Measurements from ENCODE around the gene NSUN5.
"Not testable (repeated sequence)": the region's sequence is repeated elsewhere in the genome, so short reads cannot be mapped to it uniquely, and the experiment has no call there.

The NSUN5 gene

GRCh38 chr7:73324081-73324845 is 15.6 kb upstream of the NSUN5 start:
- DNase-seq = peak; percentile 75

DNA sequence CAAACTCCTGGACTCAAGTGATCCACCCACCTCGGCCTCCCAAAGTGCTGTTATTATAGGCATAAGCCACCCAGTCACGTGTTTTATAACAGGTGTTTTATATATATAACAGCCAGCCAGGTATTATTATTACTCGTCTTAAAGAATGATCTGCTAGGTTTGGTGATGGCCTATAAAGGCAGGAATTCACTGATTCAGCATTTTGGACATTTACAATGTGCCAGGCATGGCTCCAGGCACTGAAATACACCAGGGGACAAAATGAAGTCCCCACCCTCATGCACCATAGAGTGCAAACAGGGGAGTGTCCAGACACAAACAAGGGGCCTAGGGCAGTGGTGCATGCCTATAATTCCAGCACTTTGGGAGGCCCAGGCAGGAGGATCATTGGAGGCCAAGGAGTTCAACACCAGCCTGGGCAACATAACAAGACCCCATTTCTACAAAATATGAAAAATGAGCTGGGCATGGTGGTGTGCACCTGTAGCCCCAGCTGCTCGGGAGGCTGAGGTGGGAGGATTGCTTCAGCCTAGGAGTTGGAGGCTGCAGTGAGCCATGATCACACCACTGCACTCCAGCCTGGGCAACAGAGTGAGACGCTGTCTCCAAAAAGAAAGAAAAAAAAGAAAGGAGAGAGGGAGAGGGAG is 14.9 kb upstream of the NSUN5 start:
- not testable (repeated sequence) for DNase-seq

DNA sequence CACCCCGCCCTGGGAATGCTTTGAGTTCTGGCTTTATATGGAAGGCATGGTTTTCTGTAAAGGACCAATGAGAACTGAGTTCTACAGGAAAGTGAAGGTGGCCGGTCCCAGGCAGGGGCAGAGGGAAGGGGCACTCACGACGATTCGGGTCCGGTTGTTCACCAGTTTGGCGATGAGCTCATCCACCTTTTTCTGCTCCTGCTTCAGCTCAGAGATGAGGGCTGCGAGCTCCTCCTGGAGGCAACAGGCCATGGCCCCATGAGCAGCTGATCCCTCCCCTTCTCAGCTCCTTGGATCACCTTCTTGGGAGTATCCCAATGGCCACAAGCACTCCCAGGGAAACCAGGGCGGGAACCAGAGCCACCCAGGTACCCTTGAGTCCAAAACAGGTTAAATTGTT is 11.4 kb upstream of the NSUN5 start:
- DNase-seq = not testable (repeated sequence)

DNA sequence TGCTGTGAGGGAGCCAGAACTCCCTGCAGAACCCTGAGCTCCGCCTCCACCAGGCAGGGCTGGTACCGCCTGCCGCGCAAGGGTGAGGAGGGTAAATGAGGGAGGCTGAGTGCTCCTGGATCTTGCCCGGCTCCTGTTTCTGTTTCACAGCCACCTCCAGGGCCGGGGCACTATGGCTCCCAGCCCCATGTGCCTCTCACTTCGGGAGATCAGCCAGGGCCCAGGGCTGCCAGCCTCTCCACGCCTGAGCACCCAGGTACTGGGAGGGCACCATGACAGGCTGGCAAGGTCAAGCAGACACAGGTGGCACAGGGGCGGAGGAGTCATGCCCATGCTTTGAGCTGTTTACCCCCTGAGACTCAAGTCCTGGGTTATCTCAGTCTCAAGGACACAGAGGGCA is 10.9 kb upstream of the NSUN5 start:
- not testable (repeated sequence) for DNase-seq

- not testable (repeated sequence) for DNase-seq
Observed at GRCh38 chr7:73318656-73319204, 10.1 kb upstream of the NSUN5 start.

DNA sequence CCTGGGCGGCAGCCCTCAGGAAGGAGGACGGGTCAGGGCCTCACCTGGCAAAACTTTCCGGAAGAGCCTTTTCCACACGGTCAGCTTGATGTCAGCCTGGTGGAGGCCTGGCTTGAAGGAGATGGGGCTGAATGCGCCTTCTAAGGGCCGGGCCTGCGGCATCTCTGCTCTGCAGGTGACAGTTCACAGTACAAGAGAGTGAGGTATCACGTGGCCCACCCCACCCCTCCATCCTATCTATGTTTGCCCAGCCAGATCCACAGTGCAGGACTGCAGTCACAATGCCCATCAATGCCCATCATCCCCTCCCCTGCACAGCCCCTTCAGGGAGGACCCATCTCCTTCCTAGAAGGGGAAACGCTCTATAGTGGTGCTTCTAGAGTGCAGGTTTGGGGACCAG is 7.9 kb upstream of the NSUN5 start:
- DNase-seq = no peak

- DNase-seq = no peak
Observed at GRCh38 chr7:73314271-73314670, 5.6 kb upstream of the NSUN5 start.

- DNase-seq = no peak
Observed at GRCh38 chr7:73313521-73313906, 4.9 kb upstream of the NSUN5 start.

DNA sequence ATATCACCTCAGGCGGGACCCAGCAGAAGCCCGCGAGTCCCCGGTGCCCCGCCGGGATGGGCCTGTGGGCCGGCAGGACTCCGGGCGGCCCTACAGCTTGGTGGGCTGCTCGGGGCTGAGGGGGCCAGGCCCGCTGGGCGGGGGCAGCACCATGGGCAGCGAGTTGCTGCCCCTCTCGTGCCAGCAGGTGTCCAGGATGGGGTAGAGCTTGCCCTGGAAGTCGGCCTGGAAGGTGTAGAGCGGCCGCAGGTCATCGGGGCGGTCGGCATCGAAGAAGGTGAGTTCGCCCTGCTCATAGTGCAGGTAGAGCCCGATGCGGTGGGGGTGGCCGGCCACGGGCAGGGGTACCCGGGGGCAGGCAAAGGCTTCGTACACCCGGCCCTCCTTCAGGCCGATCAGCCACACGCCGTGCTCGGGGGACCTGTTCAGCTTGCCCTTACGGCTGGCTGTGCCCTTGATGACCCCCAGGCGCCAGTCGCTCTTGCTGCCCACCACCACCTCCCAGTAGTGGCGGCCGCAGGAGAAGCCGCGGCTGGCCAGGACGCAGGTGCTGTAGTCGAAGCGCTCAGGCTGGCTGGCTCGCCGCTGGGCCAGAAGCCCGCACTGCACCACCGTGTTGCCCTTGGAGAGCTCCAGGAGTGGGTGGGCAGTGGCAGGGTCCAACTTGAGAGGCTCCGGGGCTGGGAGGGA is 4.3 kb upstream of the NSUN5 start:
- DNase-seq = no peak

- DNase-seq = not testable (repeated sequence)
Observed at GRCh38 chr7:73311421-73311820, 2.8 kb upstream of the NSUN5 start.

- peak; percentile 20 for DNase-seq
Observed at GRCh38 chr7:73308074-73308664, 457 bp downstream of the NSUN5 start.

GRCh38 chr7:73307436-73307835 is 1.2 kb downstream of the NSUN5 start:
- no peak for DNase-seq

DNA sequence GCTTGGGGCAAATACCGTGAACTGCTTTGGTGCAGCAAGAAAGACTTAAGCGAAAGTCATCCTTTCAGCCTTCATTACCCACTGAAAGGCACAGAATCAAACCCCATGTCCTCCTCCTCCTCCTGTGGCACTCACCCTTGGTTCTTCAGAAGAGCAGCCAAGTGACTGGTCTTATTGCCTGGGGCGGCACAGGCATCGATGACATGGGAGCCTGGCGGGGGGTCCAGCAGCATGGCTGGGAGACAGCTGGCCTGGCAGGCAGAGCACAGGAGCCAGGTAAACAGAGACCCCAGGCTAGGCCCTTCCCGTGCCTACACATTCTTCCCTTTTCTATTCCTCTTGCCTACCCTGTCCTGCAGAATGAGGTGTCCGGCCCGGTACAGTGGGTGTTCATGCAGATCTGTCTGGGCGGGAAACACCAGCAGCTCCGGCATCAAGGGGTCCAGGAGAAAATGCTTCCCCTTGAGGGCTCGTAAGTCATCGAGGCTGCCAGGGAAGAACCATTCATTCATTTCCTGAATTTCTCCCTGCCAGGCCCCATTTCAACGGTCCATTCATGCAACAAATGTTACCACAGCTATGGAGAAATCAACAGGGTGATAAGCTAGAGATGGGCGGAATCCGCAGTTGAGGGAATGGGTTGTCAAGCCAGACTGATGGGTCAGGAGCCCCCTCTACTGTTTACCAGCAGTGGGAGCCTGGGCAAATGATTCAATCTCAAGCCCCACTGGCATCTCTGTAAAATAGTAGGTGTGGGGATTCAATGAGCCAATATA is 3.8 kb downstream of the NSUN5 start:
- not testable (repeated sequence) for DNase-seq

DNA sequence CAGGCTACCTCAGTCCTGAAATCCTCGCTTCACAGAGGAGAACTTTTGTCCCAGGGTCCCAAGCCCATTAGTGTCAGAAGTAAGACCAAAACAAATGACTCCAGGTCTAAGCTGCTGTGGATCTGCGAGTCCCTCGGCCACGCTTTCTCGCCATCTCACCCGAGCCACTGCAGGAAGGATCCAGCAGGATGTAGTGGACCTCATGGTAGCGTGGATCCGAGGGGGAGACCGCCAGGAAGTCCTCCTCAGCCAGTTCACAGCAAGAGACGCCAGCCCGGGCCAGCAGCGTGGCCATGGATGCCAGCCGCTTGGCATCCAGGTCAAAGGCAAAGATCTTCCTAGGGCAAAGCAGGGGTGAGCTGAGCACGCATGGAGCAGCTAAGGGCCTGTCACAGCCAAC is 4.6 kb downstream of the NSUN5 start:
- no peak for DNase-seq

DNA sequence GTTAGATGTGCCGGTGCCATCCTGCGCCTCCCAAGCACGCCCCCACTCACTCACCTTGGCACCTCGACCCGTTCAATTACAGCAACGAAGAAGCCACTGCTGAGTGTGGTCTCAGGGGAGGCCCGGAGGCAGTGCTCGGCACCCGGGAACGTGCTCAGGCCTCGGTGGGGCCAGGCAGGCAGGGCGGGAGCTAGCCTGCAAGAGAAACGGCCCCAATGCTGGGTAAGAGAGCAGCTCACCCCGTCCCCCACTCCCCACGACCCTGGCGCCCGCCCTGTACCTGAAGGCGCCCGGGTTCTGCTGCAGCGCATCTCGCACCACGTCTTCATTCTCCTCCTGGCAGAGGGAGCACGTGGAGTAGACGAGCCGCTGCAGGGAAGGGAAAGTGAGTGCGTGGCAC is 5.1 kb downstream of the NSUN5 start:
- DNase-seq = no peak

GRCh38 chr7:73302846-73303245 is 5.8 kb downstream of the NSUN5 start:
- not testable (repeated sequence) for DNase-seq

DNA sequence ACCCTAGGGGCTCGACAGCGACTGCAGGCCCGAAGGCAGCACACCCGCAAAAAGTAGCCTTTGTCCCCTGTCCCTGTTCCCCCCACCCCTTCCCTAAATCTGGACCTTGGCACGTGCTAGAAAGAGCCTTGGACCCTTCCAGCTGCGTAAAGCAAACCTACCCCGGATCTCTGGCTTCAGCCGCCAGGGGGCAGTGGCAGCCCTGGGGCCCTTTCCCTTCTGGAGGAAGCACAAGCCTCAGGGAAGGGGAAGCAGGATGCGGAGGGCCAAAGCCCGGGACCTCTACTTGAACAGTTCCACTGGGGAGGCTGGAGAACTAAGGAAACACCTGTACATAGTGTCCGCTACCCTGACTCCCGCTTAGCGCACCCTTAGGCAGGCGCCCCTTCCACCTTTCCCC is 7.5 kb downstream of the NSUN5 start:
- DNase-seq = not testable (repeated sequence)

DNA sequence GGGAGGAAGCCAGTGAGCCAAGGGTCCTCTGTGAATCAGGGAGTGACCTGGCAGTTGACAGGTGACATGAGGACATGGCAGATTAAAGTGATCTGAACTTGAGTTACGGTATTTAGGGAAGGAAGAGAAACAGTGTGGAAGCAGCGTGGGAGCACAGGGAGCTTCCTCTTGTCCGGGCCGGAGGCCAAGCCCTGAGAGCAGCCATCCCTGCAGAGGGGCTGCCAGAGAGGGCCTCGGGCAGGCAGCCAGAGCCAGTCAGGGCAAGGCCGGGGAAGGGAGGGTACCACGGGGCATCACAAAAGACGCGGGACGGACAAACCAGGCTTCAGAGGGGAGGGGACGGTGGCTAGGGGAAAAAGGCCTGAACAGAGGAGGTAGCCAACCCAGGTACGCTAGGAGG is 8.8 kb downstream of the NSUN5 start:
- DNase-seq = not testable (repeated sequence)

GRCh38 chr7:73297706-73298105 is 10.9 kb downstream of the NSUN5 start:
- not testable (repeated sequence) for DNase-seq

GRCh38 chr7:73297235-73297634 is 11.4 kb downstream of the NSUN5 start:
- not testable (repeated sequence) for DNase-seq

DNA sequence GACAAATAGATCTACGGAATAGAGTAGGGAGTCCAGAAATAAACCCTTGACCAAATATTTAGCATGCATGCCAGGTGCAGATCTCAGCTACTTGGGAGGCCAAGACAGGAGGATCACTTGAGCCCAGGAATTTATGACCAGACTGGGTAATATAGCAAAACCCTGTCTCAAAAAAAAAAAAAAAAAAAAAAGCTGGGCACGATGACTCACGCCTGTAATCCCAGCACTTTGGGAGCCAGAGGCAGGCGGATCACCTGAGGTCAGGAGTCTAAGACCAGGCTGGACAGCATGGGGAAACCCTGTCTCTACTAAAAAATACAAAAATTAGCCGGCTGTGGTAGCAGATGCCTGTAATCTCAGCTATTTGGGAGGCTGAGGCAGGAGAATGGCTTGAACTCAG is 31.4 kb downstream of the NSUN5 start:
- not testable (repeated sequence) for DNase-seq

DNA sequence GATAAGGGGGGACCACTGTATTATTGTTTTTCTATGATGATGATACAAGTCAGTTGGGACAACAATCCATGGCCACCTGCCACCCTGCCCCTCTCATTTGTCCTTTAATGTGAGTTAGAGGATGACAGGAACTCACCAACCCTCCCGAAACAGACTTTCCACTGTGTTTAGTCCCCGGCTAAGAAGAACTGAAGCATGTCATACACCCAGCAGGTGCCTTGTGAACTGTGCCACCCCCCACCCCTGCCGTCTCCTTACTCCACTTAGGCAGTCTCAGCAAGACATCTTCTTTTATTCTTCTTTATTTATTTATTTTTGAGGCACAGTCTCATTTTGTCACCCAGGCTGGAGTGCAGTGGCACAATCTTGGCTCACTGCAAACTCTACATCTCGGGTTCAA is 40.8 kb downstream of the NSUN5 start:
- not testable (repeated sequence) for DNase-seq

Measured in NCI-H345 (cell line).